Tibial nerve (tissue), 4 donors: ENCODE data around the gene DNAL4.

Experiments
- CTCF ChIP-seq, 5 experiments: fragments of 200-600 bp in 3 of 5; fragments of 450-650 bp in 2 of 5; sonication (generic) in 3 of 5; IDR thresholded peaks; one replicate each; pipeline ENCODE4 v1.5.1; 2016 to 2019; ENCODE audit warnings: antibody characterized with exemption in 5 of 5, mild to moderate bottlenecking in 3 of 5, moderate library complexity in 2 of 5
- EP300 ChIP-seq, 2 donors: sonication (generic); formaldehyde crosslinking; IDR thresholded peaks; one replicate each; pipeline ENCODE4 v1.6.1; 2017; ENCODE audit warnings: antibody characterized with exemption in 2 of 2, mild to moderate bottlenecking in 1 of 2
- POLR2A ChIP-seq, 2 donors: fragments of 450-650 bp; IDR thresholded peaks; one replicate each; pipeline ENCODE4 v1.6.1; 2017; ENCODE audit warnings: antibody characterized with exemption in 2 of 2, mild to moderate bottlenecking in 2 of 2, moderate library complexity in 2 of 2

GRCh38 chr22:38735465-38736256 is 58.3 kb downstream of the DNAL4 start:
- TF ChIP-seq POLR2A (IDR thresholded peaks at IDR 0.05) (no peak), CTCF (IDR thresholded peaks at IDR 0.05) (no peak), EP300 (IDR thresholded peaks at IDR 0.05) (no peak)
